Measurements from ENCODE around the gene SPTBN2.

SPTBN2 gene

GRCh38 chr11:66728693-66729385 lies at the start of gene SPTBN2:
TSS of gene SPTBN2 (minus strand) at chr11:66729216. CDS start at chr11:66721240, 7,976 bp downstream.
- no peak within 1 kb of the TSS for H3K4me3 ChIP-seq (ENCODE audit: low read depth, low read length)
- TF ChIP-seq, protein P1, sequence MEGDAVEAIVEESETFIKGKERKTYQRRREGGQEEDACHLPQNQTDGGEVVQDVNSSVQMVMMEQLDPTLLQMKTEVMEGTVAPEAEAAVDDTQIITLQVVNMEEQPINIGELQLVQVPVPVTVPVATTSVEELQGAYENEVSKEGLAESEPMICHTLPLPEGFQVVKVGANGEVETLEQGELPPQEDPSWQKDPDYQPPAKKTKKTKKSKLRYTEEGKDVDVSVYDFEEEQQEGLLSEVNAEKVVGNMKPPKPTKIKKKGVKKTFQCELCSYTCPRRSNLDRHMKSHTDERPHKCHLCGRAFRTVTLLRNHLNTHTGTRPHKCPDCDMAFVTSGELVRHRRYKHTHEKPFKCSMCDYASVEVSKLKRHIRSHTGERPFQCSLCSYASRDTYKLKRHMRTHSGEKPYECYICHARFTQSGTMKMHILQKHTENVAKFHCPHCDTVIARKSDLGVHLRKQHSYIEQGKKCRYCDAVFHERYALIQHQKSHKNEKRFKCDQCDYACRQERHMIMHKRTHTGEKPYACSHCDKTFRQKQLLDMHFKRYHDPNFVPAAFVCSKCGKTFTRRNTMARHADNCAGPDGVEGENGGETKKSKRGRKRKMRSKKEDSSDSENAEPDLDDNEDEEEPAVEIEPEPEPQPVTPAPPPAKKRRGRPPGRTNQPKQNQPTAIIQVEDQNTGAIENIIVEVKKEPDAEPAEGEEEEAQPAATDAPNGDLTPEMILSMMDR (IDR thresholded peaks at IDR 0.05; ENCODE audit: borderline replicate concordance, insufficient read depth, low read depth, low read length), result no peak

GRCh38 chr11:66768818-66769217 lies 39.8 kb upstream of the SPTBN2 start:
- TF ChIP-seq, protein P1 (IDR thresholded peaks at IDR 0.05; ENCODE audit: borderline replicate concordance, insufficient read depth, low read depth, low read length), result no peak
- H3K4me3 ChIP-seq (ENCODE audit: low read depth, low read length), result no peak overlapping the region

GRCh38 chr11:66768088-66768521 lies 39.1 kb upstream of the SPTBN2 start:
- TF ChIP-seq, protein P1 (IDR thresholded peaks at IDR 0.05; ENCODE audit: borderline replicate concordance, insufficient read depth, low read depth, low read length), result no peak

GRCh38 chr11:66767666-66768065 lies 38.6 kb upstream of the SPTBN2 start:
- TF ChIP-seq, protein P1 (IDR thresholded peaks at IDR 0.05; ENCODE audit: borderline replicate concordance, insufficient read depth, low read depth, low read length), result no peak

More at GRCh38 chr11:66768088-66768521, 39.1 kb upstream of the SPTBN2 start:
- no peak overlapping the region for H3K4me3 ChIP-seq (ENCODE audit: low read depth, low read length)

GRCh38 chr11:66766681-66767080 lies 37.7 kb upstream of the SPTBN2 start:
- H3K4me3 ChIP-seq (ENCODE audit: low read depth, low read length), result no peak overlapping the region

More at GRCh38 chr11:66767666-66768065, 38.6 kb upstream of the SPTBN2 start:
- H3K4me3 ChIP-seq (ENCODE audit: low read depth, low read length), result no peak overlapping the region

DNA sequence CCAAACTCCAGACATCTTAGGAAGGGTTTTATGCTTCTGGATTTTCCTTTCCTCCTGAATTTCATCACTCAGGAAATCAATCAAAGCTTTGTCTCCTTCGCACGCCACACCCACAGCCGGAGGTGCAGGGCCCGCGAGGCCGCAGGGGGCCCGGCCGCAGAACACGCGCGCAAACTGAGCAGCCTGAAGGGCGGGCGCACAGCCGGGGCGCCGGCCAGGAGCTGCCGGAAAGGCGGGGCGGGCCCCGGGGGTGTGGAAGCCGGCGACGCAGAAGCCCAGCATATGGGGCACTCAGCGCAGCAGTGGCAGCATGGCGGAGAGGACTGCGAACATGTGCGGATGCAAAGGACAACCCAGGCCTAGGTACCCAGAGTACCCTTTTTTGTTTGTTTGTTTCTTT lies 33.1 kb upstream of the SPTBN2 start:
- TF ChIP-seq, protein P1 (IDR thresholded peaks at IDR 0.05; ENCODE audit: borderline replicate concordance, insufficient read depth, low read depth, low read length), result no peak
- no peak overlapping the region for H3K4me3 ChIP-seq (ENCODE audit: low read depth, low read length)

More at GRCh38 chr11:66766681-66767080, 37.7 kb upstream of the SPTBN2 start:
- TF ChIP-seq, protein P1 (IDR thresholded peaks at IDR 0.05; ENCODE audit: borderline replicate concordance, insufficient read depth, low read depth, low read length), result no peak

DNA sequence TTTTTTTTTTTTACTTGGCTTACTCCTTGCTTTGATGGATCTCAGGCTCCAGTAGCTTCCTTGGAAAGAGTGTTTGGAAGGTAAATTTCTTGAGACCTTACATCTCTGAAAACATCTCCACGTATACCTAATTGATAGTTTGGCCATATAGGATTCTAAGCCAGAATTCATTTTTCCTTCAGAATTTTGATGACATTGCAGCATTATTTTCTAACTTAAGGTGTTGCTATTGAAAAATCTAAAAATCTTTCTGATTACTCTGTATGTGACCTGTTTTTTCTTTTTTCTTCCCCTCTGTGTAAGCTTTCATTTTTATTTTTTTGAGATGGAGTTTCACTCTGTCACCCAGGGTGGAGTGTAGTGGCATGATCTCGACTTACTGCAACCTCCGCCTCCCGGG lies 23.1 kb upstream of the SPTBN2 start:
- TF ChIP-seq, protein P1 (IDR thresholded peaks at IDR 0.05; ENCODE audit: borderline replicate concordance, insufficient read depth, low read depth, low read length), result no peak
- no peak overlapping the region for H3K4me3 ChIP-seq (ENCODE audit: low read depth, low read length)

All from GM12875 (cell line).